Tibial nerve (tissue), 4 donors: ENCODE results near the gene GNL3L.

Experiments
- EP300 ChIP-seq, 2 donors: sonication (generic); formaldehyde crosslinking; IDR thresholded peaks; one replicate each; pipeline ENCODE4 v1.6.1; 2017; ENCODE audit warnings: antibody characterized with exemption in 2 of 2, mild to moderate bottlenecking in 1 of 2
- POLR2A ChIP-seq, 2 donors: fragments of 450-650 bp; IDR thresholded peaks; one replicate each; pipeline ENCODE4 v1.6.1; 2017; ENCODE audit warnings: antibody characterized with exemption in 2 of 2, mild to moderate bottlenecking in 2 of 2, moderate library complexity in 2 of 2
- TF ChIP-seq, protein P1 (sequence below), 5 experiments: fragments of 200-600 bp in 3 of 5; fragments of 450-650 bp in 2 of 5; sonication (generic) in 3 of 5; IDR thresholded peaks; one replicate each; pipeline ENCODE4 v1.5.1; 2016 to 2019; ENCODE audit warnings: antibody characterized with exemption in 5 of 5, mild to moderate bottlenecking in 3 of 5, moderate library complexity in 2 of 5

DNA sequence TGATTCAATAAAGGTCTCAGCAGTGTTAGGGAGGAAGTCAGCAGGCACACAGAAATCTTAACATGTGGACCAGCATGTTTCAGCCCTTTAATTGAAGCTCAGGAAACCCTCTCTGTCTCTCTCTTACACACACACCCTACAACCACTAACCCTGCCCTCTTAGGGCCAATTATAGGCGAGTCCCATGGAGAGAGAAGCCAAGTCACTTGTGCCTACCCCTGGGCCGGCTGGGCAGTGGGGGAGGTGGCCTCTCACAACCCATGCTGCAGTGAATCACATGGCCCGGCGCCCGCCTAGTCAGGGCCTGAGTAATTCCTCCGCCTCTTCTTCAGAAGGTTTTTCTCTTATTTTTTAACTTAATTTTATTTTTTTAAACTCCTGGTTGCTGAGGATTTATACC, 37.7 kb upstream of the GNL3L start:
- TF ChIP-seq, protein P1, sequence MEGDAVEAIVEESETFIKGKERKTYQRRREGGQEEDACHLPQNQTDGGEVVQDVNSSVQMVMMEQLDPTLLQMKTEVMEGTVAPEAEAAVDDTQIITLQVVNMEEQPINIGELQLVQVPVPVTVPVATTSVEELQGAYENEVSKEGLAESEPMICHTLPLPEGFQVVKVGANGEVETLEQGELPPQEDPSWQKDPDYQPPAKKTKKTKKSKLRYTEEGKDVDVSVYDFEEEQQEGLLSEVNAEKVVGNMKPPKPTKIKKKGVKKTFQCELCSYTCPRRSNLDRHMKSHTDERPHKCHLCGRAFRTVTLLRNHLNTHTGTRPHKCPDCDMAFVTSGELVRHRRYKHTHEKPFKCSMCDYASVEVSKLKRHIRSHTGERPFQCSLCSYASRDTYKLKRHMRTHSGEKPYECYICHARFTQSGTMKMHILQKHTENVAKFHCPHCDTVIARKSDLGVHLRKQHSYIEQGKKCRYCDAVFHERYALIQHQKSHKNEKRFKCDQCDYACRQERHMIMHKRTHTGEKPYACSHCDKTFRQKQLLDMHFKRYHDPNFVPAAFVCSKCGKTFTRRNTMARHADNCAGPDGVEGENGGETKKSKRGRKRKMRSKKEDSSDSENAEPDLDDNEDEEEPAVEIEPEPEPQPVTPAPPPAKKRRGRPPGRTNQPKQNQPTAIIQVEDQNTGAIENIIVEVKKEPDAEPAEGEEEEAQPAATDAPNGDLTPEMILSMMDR (IDR thresholded peaks at IDR 0.05) = no peak
- TF ChIP-seq EP300 (IDR thresholded peaks at IDR 0.05) (no peak), POLR2A (IDR thresholded peaks at IDR 0.05) (no peak)
